ENCODE measurements around the gene WIZ. TPM values are rescaled to one million over a fixed set of nuclear protein-coding genes. Genes with fewer than 3 reads are reported as not detected.

WIZ gene
- total and polyA plus RNA-seq, 9 of the 15 experiments (the other 6 are each of a cell fraction or from before 2014, with no cell fraction given), result 0.06 to 37.5 (median 4.8) TPM

DNA sequence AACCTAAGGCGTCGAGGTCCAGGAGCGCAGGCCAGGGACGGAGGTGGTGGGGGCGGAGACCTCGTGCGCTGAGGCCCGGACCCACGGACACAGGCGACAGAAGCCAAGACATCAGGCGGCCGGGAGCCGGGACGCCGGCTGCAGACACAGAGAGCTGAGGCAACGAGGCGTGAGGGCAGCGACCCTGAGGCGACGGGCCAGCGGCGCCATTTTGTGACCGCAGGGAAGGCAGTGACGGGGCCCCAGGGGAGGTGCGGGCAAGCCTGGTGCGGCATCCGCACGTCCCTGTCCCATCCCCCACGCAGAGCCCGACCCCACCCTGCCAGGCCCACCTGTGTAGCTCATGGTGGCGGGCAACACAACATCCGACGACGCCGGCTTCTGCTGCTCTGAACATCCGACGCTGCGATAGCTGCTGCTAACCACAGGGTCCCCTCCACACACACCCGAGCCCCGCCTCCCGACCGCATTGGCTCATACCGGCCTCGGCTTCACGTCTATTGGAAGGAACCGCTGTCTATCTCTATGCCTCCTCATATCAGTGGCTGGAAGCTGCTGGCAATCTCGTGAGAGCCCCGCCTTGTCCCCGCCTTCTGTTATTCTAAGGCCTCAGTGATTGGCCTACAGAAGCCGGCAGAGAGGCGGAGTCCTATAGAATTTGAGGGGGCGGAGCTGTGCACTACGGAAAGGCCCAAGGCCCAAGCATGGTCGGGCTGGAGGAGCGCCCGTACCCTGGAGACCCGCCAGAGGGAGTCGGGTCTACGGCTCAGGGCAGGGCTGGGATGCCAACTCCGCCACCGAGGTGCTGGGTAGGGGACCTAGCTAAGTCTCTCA lies 31.0 kb downstream of the WIZ start, which contains the start of gene AKAP8L (continued):
- TF ChIP-seq, protein P1, sequence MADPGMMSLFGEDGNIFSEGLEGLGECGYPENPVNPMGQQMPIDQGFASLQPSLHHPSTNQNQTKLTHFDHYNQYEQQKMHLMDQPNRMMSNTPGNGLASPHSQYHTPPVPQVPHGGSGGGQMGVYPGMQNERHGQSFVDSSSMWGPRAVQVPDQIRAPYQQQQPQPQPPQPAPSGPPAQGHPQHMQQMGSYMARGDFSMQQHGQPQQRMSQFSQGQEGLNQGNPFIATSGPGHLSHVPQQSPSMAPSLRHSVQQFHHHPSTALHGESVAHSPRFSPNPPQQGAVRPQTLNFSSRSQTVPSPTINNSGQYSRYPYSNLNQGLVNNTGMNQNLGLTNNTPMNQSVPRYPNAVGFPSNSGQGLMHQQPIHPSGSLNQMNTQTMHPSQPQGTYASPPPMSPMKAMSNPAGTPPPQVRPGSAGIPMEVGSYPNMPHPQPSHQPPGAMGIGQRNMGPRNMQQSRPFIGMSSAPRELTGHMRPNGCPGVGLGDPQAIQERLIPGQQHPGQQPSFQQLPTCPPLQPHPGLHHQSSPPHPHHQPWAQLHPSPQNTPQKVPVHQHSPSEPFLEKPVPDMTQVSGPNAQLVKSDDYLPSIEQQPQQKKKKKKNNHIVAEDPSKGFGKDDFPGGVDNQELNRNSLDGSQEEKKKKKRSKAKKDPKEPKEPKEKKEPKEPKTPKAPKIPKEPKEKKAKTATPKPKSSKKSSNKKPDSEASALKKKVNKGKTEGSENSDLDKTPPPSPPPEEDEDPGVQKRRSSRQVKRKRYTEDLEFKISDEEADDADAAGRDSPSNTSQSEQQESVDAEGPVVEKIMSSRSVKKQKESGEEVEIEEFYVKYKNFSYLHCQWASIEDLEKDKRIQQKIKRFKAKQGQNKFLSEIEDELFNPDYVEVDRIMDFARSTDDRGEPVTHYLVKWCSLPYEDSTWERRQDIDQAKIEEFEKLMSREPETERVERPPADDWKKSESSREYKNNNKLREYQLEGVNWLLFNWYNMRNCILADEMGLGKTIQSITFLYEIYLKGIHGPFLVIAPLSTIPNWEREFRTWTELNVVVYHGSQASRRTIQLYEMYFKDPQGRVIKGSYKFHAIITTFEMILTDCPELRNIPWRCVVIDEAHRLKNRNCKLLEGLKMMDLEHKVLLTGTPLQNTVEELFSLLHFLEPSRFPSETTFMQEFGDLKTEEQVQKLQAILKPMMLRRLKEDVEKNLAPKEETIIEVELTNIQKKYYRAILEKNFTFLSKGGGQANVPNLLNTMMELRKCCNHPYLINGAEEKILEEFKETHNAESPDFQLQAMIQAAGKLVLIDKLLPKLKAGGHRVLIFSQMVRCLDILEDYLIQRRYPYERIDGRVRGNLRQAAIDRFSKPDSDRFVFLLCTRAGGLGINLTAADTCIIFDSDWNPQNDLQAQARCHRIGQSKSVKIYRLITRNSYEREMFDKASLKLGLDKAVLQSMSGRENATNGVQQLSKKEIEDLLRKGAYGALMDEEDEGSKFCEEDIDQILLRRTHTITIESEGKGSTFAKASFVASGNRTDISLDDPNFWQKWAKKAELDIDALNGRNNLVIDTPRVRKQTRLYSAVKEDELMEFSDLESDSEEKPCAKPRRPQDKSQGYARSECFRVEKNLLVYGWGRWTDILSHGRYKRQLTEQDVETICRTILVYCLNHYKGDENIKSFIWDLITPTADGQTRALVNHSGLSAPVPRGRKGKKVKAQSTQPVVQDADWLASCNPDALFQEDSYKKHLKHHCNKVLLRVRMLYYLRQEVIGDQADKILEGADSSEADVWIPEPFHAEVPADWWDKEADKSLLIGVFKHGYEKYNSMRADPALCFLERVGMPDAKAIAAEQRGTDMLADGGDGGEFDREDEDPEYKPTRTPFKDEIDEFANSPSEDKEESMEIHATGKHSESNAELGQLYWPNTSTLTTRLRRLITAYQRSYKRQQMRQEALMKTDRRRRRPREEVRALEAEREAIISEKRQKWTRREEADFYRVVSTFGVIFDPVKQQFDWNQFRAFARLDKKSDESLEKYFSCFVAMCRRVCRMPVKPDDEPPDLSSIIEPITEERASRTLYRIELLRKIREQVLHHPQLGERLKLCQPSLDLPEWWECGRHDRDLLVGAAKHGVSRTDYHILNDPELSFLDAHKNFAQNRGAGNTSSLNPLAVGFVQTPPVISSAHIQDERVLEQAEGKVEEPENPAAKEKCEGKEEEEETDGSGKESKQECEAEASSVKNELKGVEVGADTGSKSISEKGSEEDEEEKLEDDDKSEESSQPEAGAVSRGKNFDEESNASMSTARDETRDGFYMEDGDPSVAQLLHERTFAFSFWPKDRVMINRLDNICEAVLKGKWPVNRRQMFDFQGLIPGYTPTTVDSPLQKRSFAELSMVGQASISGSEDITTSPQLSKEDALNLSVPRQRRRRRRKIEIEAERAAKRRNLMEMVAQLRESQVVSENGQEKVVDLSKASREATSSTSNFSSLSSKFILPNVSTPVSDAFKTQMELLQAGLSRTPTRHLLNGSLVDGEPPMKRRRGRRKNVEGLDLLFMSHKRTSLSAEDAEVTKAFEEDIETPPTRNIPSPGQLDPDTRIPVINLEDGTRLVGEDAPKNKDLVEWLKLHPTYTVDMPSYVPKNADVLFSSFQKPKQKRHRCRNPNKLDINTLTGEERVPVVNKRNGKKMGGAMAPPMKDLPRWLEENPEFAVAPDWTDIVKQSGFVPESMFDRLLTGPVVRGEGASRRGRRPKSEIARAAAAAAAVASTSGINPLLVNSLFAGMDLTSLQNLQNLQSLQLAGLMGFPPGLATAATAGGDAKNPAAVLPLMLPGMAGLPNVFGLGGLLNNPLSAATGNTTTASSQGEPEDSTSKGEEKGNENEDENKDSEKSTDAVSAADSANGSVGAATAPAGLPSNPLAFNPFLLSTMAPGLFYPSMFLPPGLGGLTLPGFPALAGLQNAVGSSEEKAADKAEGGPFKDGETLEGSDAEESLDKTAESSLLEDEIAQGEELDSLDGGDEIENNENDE (IDR thresholded peaks at IDR 0.05; ENCODE audit: low read depth, low read length), result no peak
- TF ChIP-seq ERF (CRISPR knock-in tag; IDR thresholded peaks at IDR 0.05), result peak; percentile 75; the same call in 1 of the 2 replicates
- TF ChIP-seq, protein P2, sequence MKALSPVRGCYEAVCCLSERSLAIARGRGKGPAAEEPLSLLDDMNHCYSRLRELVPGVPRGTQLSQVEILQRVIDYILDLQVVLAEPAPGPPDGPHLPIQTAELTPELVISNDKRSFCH (CRISPR knock-in tag; IDR thresholded peaks at IDR 0.05), result no peak
- TF ChIP-seq, protein P2 (tag; IDR thresholded peaks at IDR 0.05), result no peak
- TF ChIP-seq ZNF239 (CRISPR knock-in tag; IDR thresholded peaks at IDR 0.05), result no peak
- TF ChIP-seq, protein P3, sequence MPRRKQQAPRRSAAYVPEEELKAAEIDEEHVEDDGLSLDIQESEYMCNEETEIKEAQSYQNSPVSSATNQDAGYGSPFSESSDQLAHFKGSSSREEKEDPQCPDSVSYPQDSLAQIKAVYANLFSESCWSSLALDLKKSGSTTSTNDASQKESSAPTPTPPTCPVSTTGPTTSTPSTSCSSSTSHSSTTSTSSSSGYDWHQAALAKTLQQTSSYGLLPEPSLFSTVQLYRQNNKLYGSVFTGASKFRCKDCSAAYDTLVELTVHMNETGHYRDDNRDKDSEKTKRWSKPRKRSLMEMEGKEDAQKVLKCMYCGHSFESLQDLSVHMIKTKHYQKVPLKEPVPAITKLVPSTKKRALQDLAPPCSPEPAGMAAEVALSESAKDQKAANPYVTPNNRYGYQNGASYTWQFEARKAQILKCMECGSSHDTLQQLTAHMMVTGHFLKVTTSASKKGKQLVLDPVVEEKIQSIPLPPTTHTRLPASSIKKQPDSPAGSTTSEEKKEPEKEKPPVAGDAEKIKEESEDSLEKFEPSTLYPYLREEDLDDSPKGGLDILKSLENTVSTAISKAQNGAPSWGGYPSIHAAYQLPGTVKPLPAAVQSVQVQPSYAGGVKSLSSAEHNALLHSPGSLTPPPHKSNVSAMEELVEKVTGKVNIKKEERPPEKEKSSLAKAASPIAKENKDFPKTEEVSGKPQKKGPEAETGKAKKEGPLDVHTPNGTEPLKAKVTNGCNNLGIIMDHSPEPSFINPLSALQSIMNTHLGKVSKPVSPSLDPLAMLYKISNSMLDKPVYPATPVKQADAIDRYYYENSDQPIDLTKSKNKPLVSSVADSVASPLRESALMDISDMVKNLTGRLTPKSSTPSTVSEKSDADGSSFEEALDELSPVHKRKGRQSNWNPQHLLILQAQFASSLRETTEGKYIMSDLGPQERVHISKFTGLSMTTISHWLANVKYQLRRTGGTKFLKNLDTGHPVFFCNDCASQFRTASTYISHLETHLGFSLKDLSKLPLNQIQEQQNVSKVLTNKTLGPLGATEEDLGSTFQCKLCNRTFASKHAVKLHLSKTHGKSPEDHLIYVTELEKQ (CRISPR knock-in tag; IDR thresholded peaks at IDR 0.05), result no peak
- no peak for TF ChIP-seq JUNB (CRISPR knock-in tag; conservative IDR thresholded peaks at IDR 0.05)
- no peak for TF ChIP-seq IFI16 (CRISPR knock-in tag; IDR thresholded peaks at IDR 0.05)
- no peak for TF ChIP-seq SAFB (IDR thresholded peaks at IDR 0.05; ENCODE audit: borderline replicate concordance, low read depth, low read length)
- TF ChIP-seq, protein P4, sequence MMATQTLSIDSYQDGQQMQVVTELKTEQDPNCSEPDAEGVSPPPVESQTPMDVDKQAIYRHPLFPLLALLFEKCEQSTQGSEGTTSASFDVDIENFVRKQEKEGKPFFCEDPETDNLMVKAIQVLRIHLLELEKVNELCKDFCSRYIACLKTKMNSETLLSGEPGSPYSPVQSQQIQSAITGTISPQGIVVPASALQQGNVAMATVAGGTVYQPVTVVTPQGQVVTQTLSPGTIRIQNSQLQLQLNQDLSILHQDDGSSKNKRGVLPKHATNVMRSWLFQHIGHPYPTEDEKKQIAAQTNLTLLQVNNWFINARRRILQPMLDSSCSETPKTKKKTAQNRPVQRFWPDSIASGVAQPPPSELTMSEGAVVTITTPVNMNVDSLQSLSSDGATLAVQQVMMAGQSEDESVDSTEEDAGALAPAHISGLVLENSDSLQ (IDR thresholded peaks at IDR 0.05), result peak; percentile 100
- peak; percentile 42 for TF ChIP-seq NFIC (IDR thresholded peaks at IDR 0.05)

All from K562 (cell line).